Stimulated activated CD8-positive, alpha-beta memory T cell treated with anti-CD3 and anti-CD28 coated beads, Interleukin-4, amount 100 ng/mL, for 24 hours (primary cell): ENCODE results near the gene MAP3K8.
"Not testable (repeated sequence)": the region's sequence is repeated elsewhere in the genome, so short reads cannot be mapped to it uniquely, and the experiment has no call there.

ENCODE experiments used
- DNase-seq: peaks from one replicate; pipeline ENCODE4 v3.0.0-alpha.2; 2020; ENCODE audit warnings: low read depth

The MAP3K8 gene

DNA sequence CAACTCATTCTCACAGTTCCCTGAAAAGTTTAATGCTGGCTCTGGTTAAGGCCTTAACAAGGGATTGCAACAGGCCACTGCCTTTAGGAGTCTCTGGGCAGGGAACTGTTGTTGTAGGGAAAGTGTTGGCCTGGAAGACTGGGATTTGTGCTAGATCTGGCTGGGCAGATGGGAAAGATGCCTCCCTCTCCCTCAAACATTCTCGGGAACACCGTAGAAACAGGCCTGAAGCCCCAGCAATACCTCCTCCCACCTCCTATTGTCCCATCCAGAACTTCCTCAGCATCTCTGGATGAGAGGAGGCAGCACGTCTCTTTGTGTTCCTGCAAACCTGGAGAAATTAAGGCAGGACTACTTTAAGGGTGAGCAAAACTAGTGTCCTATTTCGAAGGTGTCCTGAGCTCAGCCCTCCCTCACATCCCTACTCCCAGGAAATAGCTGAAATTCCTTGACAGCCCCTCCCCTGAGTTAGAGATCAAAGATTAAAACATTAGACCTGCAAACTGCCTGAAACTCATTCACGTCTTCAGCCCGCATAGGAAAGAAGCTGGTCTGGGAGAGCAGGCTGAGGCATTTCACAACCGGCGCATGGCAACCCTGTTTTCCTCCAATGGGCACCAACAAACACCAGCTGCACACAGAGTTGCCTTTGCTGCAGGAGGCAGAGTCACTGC lies 10.9 kb upstream of the MAP3K8 start:
- no peak for DNase-seq

DNA sequence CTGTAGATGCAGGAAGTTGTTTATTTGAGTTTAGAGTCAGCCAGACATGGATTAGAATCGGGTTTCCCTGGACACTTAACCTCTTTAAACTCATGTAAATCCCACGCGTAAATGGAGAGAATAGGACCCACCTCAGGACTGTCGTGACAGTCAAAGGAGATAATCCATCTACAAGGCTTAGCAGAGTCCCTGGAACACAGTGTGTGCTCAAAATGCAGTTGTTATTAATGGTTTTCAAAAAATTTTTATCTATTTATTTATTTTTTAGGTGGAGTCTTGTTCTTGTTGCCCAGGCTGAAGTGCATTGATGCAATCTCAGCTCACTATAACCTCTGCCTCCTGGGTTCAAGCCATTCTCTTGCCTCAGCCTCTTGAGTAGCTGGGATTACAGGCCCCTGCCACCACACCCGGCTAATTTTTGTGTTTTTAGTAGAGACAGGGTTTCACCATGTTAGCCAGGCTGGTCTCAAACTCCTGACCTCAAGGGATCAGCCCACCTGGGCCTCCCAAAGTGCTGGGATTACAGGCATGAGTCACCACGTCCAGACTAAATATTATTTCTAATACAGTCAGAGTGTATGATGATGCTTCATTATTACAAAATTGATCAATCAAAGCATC lies 10.2 kb upstream of the MAP3K8 start:
- DNase-seq = not testable (repeated sequence)

- DNase-seq = no peak
Measured at GRCh38 chr10:30425336-30426075, 8.5 kb upstream of the MAP3K8 start.

DNA sequence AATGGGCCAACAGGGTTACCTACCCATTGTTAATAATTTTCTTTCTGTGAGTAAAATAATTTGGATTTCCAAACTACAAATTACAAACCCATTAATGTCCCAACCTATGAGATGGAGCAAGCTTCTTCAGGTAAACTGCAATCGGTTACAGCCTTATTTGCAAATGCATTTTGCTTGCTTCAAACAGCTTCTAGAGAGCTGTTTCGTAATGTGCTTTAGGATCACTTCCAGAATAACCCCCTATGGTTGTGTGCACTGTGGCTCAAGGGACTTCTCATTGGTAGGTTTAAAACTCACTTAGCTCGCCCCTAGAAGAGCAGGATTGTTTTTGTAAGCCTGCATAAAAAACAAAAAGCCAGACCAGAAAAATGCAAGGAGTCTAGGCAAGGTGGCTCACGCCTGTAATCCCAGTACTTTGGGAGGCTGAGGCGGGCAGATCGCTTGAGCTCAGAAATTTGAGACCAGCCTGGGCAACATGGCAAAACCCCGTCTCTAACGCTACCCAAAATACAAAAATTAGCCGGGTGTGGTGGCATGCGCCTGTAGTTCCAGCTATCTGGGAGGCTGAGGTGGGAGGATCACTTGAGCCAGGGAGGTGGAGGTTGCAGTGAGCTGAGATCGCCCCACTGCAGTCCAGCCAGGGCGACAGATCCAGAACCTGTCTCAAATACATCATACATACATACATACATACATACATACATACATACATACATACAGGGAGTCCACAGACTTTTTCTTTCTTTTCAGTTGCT lies 3.3 kb upstream of the MAP3K8 start:
- no peak for DNase-seq

GRCh38 chr10:30431435-30431911 lies 2.5 kb upstream of the MAP3K8 start:
- DNase-seq = no peak

DNA sequence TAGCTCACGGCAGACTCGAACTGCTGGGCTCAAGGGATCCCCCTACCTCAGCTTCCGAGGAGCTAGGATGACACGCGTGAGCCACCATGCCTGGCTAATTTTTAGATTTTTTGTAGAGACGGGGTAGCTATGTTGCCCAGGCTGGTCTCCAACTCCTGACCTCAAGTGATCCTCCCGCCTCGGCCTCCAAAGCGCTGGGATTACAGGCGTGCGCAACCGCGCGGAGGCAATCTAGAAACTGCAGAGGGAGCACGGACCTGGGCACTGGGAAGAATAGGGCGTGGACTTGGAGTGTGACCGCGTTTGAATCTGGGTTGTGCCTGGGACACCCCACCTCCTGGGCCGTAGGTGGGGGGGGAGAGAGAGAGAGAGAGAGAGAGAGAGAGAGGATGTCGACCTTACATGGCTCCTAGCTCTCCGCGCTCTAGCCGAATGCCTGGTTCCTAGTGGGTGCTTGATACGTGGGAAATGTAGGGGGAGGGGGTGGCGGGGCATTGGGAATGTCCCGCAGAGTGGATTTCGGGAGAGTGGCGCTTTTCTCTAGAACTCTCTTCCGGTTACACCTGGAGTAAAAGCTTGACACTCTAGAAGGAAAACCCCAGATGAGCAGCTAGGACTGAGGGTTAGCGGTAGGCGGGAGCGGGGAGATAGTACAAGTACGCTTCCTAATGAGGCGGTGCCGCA lies 1.2 kb upstream of the MAP3K8 start:
- DNase-seq = no peak

DNA sequence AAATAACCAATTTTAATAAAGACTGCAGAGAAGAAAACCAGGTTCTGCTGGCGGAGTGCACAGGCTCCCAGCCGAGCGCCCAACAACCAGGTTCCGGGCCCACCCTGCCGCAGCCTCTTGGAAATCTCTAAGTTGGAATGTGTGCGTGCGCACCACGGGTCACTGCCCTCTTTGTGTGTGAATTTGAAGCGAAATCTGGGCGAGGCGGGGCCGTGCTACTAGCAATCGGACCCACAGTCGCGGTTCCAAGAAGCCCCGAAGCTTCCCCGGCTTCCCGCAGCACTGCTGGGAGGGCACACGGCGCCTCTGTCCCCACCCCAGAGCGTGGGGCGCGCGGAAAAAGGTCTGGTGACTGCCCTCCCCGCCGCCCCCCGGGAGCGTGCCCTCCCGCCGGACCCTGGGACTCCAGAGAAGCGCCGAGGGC lies 666 bp upstream of the MAP3K8 start:
- DNase-seq = peak; percentile 34

DNA sequence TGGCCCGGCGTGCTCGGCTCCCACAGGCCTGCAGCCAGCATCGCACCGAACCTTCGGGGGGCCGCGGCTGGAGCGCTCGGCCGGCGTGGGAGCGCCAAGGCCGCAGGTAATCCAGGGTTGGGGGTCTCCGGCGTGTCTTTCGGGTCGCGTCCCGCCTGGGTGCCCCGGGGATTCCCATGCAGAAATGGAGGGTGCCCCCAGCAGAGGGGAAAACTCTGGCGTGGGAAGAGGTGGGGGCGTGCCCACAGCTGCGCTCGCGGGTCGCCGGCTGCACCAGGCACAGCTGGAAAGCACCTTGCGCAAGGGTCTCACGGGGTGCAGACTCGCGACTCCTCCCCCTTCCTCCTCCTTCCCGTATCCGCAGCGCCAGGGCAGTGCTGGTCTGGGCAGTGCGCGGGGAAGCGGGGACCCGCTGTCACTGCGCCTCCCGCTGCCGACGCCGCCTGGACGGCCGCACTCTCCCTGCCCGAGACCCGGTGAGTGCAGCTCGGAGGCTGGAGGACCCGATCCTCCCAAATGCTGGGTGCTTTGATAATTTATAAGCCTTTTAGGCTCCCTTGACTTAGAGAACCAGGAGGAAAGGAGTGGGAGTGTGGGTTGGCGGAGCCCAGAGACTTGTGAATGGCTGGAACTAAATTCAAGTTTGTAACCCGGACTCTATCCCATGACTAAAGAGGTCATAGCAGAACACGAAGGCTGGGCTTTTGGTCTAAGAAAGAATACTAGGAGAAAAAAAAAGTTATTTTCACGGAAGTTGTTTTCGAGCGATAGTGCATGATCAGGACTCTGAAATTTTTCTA lies 489 bp downstream of the MAP3K8 start:
- peak; percentile 64 for DNase-seq

DNA sequence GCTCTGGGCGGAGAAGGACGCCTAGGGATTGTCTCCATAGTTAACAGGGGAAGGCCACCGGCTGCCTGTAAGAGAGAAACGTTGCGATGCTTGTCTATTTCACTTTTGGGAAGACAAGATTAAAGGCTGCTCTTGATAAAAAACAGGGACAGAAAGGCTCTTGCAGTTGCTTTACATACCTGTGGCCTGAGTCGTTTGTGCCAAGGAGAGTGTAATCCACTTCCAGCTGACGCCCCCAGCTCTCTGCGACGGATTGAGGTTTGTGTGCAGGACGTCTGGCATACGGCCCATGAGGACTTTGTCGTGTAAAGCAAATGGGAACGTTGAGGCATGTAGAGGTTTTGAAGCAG lies 1.1 kb downstream of the MAP3K8 start:
- no peak for DNase-seq

- DNase-seq = not testable (repeated sequence)
Measured at GRCh38 chr10:30435499-30436167, 1.6 kb downstream of the MAP3K8 start.

DNA sequence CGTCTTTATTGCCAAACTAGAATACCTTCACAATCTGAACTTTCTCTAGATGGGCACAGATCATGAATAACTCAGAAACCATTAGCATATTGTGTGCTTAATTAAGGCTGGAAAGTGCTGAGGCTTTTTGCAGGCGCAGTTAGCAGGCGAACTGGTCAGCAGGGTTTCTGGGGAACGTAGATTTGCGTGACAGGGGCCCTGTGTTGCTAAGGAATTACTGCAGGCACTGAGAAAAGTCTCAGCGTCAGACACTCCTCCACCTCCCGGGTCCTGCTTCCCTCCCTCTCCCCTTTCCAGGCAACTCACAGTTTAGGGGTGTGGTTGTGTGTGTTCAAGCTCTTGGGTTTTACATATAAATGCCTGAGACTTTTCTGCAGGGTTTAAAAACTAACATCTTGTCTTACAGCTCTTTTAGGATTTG lies 2.2 kb downstream of the MAP3K8 start:
- DNase-seq = no peak

GRCh38 chr10:30436671-30437030 lies 2.7 kb downstream of the MAP3K8 start:
- DNase-seq = no peak

DNA sequence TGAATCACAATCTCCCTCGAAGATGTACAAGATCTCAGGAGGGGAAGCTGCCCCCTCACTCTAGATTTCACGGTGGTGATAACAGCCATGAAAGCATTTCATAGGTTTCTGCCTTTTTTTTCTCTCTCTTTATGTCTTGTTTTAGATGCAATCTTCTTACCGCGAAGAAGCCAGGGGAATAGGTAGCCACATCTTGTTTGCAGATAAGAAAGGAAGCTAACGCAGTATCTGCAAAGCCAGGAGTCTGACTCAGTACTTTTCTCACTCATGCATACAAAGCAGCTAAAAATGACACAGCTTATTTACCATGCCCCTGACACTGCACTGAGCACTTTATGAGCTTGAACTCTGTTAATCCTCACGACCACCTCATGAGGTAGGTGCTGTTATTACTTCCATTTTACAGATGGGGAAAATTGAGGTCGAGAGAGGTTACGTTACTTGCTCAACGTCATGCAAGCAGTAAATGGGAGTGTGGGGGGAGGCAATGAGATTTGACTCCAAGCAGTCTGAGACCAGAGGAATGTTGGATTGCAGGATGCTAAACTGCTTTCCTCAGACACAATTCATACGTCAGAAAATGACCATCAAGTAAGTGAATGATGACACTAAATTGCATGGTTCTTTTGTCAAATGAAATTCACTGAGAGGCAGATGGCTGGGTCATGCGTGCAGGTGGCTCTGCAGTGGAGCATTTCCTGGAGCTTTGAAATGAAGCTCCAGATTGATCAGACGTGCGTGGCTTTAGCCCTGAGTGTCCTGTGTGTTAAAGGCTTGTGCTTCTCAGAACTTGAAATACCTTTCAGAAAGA lies 3.3 kb downstream of the MAP3K8 start:
- DNase-seq = no peak

GRCh38 chr10:30438021-30438850 lies 4.3 kb downstream of the MAP3K8 start:
- DNase-seq = no peak

GRCh38 chr10:30439931-30440330 lies 5.9 kb downstream of the MAP3K8 start:
- DNase-seq = no peak

GRCh38 chr10:30442019-30442606 lies 8.1 kb downstream of the MAP3K8 start:
- no peak for DNase-seq

GRCh38 chr10:30443049-30443448 lies 9.1 kb downstream of the MAP3K8 start:
- no peak for DNase-seq

GRCh38 chr10:30445711-30446110 lies 11.7 kb downstream of the MAP3K8 start:
- DNase-seq = no peak
